ENCODE results near the gene KCNJ18.
"Not testable (repeated sequence)": the region's sequence is repeated elsewhere in the genome, so short reads cannot be mapped to it uniquely, and the experiment has no call there.

KCNJ18 gene

DNA sequence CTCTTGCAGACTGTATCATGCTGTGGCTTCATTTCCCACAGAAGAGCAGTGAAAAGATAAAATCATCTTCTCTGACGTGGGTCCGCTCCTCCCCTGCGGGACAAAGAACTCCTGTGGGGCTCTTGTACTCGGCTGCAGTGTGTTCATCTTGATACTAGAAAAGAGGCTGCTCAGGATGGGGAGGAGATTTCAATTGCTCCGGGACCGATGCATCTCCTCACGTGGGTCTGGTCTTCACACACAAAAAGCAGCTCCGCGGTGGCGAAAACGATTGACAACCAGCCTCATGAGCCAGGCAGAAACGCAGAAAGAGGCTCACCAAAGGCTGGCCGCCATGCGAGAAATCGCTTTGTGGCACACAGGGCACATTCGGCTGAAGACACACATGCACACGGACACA lies 14.4 kb upstream of the KCNJ18 start:
- DNase-seq (ENCODE audit: low read depth) = no peak
- TF ChIP-seq, protein P1, sequence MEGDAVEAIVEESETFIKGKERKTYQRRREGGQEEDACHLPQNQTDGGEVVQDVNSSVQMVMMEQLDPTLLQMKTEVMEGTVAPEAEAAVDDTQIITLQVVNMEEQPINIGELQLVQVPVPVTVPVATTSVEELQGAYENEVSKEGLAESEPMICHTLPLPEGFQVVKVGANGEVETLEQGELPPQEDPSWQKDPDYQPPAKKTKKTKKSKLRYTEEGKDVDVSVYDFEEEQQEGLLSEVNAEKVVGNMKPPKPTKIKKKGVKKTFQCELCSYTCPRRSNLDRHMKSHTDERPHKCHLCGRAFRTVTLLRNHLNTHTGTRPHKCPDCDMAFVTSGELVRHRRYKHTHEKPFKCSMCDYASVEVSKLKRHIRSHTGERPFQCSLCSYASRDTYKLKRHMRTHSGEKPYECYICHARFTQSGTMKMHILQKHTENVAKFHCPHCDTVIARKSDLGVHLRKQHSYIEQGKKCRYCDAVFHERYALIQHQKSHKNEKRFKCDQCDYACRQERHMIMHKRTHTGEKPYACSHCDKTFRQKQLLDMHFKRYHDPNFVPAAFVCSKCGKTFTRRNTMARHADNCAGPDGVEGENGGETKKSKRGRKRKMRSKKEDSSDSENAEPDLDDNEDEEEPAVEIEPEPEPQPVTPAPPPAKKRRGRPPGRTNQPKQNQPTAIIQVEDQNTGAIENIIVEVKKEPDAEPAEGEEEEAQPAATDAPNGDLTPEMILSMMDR (IDR thresholded peaks at IDR 0.05; ENCODE audit: insufficient read depth, low read depth, low read length, missing control alignments) = no peak
- no peak overlapping the region for H3K4me3 ChIP-seq (ENCODE audit: low read length)

DNA sequence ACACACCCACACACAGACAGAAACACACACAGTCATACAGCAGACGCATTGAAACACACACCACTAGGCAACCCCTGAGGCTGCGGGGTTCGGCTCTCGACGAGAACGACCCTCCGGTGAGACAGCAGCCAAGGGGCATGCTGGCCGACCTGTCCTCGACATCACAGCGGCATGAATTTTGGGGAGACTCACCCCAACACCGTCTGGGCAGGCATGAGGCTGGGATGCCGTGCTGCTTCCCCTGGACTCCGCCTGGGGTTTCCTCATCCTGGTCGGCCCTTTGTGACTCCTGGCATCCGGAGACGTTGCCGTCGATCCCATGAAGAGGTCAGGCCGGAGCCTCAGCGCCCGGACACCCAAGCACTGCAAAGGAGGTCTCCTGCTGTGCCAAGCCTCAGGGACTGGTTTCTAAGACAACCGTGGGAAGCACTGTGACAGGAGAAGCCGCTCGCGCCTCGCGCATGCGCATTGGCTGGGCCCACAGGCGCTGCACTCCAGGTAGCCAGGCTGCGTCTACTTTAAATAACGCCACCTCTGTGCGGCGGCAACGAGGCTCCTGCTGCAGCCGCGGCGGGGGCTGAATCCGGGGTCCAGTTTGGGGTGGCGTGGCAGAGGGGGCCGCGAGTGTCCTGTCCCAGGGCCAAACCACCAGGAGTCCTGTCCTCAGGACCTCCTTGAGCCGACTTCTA lies 13.8 kb upstream of the KCNJ18 start:
- TF ChIP-seq, protein P1 (IDR thresholded peaks at IDR 0.05; ENCODE audit: insufficient read depth, low read depth, low read length, missing control alignments) = no peak
- no peak overlapping the region for H3K4me3 ChIP-seq (ENCODE audit: low read length)
- no peak for DNase-seq (ENCODE audit: low read depth)

DNA sequence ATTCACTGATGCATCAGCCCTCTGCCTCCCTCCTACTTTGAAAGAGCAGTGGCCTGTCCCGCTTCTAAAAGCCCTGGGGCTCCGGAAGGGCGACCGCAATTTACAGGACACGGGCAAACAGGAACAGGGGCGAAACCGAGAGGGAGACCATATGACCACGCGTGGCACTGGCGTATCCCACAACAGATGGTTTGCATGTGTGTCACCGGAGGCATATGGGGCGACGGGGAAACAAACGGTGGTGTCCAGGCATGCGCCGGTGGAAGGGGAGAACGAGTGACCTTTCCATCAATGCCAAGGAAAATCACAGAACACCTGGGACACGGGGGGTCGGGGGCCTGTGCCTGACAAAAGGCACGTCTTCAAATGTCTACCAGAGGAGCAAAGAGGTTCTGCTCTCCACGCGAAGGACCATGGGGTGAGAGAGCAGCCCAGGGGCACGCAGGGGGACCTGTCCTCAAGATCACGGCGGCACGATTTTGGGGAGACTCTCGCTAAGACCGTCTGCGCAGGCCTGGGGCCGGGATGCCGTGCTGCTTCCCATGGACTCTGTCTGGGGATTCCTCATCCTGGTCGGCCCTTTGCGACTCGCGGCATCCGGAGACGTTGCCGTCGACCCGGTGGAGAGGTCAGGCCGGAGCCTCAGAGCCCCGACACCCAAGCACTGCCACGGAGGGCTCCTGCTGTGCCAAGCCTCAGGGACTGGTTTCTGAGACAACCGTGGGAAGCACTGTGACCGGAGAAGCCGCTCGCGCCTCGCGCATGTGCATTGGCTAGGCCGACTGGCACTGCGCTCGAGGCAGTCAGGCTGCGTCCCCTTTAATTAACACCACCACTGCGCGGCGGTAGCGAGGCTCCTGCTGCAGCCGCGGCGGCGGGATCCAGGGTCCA lies 12.8 kb upstream of the KCNJ18 start:
- H3K4me3 ChIP-seq (ENCODE audit: low read length) = no peak overlapping the region
- no peak for DNase-seq (ENCODE audit: low read depth)
- TF ChIP-seq, protein P1 (IDR thresholded peaks at IDR 0.05; ENCODE audit: insufficient read depth, low read depth, low read length, missing control alignments) = no peak

DNA sequence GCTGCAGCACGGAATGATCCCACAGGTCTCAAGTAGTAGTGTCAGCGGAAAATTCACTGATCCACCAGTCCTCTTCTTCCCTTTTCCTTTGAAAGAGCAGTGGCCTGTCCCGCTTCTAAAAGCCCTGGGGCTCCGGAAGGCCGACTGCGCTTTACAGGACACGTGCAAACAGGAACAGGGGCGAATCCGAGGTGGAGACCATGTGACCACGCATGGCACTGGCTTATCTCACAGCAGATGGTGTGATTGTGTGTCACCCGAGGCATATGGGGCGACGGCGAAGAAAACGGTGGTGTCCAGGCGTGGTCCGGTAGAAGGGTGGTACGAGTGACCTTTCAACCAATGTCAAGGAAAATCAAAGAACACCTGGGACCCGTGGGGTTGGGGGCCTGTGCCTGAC lies 12.0 kb upstream of the KCNJ18 start:
- TF ChIP-seq, protein P1 (IDR thresholded peaks at IDR 0.05; ENCODE audit: insufficient read depth, low read depth, low read length, missing control alignments) = no peak
- no peak overlapping the region for H3K4me3 ChIP-seq (ENCODE audit: low read length)
- DNase-seq (ENCODE audit: low read depth) = no peak

DNA sequence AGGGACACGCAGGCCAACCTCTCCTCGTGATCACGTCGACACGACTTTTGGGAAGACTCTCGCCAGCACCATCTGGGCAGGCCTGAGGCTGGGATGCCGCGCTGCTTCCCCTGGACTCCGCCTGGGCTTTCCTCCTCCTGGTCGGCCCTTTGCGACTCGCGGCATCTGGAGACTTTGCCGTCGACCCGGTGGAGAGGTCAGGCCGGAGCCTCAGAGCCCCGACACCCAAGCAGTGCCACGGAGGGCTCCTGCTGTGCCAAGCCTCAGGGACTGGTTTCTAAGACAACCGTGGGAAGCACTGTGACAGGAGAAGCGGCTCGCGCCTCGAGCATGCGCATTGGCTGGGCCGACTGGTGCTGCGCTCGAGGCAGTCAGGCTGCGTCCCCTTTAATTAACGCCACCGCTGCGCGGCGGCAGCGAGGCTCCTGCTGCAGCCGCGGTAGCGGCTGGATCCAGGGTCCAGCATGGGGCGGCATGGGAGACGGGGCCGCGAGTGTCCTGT lies 11.4 kb upstream of the KCNJ18 start:
- not testable (repeated sequence) for DNase-seq (ENCODE audit: low read depth)

DNA sequence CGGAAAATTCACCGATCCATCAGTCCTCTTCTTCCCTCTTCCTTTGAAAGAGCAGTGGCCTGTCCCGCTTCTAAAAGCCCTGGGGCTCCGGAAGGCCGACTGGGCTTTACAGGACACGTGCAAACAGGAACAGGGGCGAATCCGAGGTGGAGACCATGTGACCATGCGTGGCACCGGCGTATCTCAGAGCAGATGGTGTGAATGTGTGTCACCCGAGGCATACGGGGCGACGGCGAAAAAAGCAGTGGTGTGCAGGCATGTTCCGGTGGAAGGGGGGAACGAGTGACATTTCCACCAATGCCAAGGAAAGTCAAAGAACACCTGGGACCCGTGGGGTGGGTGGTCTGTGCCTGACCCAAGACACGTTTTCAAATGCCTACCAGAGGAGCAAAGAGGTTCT lies 10.7 kb upstream of the KCNJ18 start:
- not testable (repeated sequence) for H3K4me3 ChIP-seq (ENCODE audit: low read length); DNase-seq (ENCODE audit: low read depth)

More for the DNA sequence above, 11.4 kb upstream of the KCNJ18 start:
- H3K4me3 ChIP-seq (ENCODE audit: low read length) = not testable (repeated sequence)

DNA sequence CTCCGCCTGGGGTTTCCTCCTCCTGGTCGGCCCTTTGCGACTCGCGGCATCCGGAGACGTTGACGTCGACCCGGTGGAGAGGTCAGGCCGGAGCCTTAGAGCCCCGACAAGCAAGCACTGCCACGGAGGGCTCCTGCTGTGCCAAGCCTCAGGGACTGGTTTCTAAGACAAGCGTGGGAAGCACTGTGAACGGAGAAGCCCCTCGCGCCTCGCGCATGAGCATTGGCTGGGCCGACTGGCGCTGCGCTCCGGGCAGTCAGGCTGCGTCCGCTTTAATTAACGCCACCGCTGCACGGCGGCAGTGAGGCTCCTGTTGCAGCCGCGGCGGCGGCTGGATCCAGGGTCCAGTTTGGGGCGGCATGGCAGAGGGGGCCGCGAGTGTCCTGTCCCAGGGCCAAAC lies 10.2 kb upstream of the KCNJ18 start:
- not testable (repeated sequence) for DNase-seq (ENCODE audit: low read depth); H3K4me3 ChIP-seq (ENCODE audit: low read length)

DNA sequence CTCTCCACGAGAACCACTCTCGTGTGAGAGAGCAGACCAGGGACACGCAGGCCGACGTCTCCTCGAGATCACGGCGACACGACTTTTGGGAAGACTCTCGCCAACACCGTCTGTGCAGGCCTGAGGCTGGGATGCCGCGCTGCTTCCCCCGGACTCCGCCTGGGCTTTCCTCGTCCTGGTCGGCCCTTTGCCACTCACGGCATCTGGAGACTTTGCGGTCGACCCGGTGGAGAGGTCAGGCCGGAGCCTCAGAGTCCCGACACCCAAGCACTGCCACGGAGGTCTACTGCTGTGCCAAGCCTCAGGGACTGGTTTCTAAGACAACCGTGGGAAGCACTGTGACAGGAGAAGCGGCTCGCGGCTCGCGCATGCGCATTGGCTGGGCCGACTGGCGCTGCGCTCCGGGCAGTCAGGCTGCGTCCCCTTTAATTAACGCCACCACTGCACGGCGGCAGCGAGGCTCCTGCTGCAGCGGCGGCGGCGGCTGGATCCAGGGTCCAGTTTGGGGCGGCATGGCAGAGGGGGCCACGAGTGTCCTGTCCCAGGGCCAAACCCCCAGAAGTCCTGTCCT lies 9.1 kb upstream of the KCNJ18 start:
- DNase-seq (ENCODE audit: low read depth); H3K4me3 ChIP-seq (ENCODE audit: low read length): not testable (repeated sequence)

DNA sequence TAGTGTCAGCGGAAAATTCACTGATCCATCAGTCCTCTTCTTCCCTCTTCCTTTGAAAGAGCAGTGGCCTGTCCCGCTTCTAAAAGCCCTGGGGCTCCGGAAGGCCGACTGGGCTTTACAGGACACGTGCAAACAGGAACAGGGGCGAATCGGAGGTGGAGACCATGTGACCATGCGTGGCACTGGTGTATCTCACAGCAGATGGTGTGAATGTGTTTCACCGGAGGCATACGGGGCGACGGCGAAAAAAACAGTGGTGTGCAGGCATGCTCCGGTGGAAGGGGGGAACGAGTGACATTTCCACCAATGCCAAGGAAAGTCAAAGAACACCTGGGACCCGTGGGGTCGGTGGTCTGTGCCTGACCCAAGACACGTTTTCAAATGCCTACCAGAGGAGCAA lies 8.4 kb upstream of the KCNJ18 start:
- H3K4me3 ChIP-seq (ENCODE audit: low read length); DNase-seq (ENCODE audit: low read depth): not testable (repeated sequence)

DNA sequence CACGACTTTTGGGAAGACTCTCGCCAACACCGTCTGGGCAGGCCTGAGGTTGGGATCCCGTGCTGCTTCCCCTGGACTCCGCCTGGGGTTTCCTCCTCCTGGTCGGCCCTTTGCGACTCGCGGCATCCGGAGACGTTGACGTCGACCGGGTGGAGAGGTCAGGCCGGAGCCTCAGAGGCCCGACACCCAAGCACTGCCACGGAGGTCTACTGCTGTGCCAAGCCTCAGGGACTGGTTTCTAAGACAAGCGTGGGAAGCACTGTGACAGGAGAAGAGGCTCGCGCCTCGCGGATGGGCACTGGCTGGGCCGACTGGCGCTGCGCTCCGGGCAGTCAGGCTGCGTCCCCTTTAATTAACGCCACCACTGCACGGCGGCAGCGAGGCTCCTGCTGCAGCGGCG lies 7.9 kb upstream of the KCNJ18 start:
- not testable (repeated sequence) for H3K4me3 ChIP-seq (ENCODE audit: low read length); DNase-seq (ENCODE audit: low read depth)

DNA sequence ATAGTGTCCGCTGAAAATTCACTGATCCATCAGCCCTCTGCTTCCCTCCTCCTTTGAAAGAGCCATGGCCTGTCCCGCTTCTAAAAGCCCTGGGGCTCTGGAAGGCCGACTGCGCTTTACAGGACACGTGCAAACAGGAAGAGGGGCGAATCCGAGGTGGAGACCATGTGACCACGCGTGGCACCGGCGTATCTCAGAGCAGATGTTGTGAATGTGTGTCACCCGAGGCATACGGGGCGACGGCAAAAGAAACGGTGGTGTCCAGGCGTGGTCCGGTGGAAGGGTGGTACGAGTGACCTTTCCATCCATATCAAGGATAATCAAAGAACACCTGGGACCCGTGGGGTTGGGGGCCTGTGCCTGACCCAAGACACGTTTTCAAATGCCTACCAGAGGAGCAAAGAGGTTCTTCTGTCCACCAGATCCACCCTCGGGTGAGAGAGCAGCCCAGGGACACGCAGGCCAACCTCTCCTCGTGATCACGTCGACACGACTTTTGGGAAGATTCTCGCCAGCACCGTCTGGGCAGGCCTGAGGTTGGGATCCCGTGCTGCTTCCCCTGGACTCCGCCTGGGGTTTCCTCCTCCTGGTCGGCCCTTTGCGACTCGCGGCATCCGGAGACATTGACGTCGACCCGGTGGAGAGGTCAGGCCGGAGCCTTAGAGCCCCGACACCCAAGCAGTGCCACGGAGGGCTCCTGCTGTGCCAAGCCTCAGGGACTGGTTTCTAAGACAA lies 7.1 kb upstream of the KCNJ18 start:
- not testable (repeated sequence) for DNase-seq (ENCODE audit: low read depth); H3K4me3 ChIP-seq (ENCODE audit: low read length)
